ENCODE results near the gene NPRL2.

NPRL2 gene

DNA sequence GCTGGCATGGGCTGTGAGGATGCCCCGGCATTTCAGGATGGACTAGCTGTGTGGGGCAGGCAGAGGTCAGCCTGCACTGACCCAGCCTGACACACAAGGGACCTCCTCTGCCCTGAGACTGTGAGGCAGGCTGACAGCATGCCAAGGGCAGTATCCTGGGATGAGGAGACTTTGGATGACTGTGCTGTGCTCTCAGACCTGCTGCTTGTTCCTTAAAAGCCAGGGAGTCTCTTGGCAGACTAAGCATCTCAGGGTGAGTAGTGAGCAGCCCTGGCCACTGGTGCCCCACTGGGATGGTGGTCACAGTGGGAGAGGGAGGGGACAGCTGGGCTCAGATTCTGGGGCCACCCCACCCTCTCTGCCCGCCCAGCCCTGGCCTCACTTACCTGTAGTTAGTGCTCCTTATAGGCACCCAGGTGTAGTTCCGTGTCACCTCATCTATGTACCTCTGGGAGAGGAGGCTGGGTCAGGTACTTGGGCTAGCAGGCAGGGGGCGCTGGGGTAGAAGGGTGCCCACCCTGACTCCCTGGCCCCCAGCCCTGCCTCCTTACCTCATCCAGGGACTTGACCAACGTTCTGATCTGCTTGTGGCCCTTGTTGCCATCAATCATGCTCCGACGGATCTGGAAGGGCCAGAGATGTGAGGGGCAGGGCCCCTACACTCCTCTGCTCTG lies 24.8 kb upstream of the NPRL2 start:
- H2AFZ ChIP-seq (ENCODE audit: low read length): no peak overlapping the region
- DNase-seq: no peak
- no peaks in the 10 kb centered on the region for H3K9me3 ChIP-seq (replicated peaks; ENCODE audit: insufficient read depth, low read length)
- H3K9ac ChIP-seq (ENCODE audit: low read length): no peak overlapping the region
- H3K27ac ChIP-seq (ENCODE audit: low read length): no peak overlapping the region
- H3K4me1 ChIP-seq (ENCODE audit: low read length): peaks cover 3% of the 10 kb centered on the region
- peaks cover 42% of the 10 kb centered on the region for H3K27me3 ChIP-seq (replicated peaks; ENCODE audit: insufficient read depth, low read length)
- no peaks in the 10 kb centered on the region for H3K79me2 ChIP-seq (ENCODE audit: low read length)
- no peak overlapping the region for H3K4me3 ChIP-seq (ENCODE audit: low read length)
- no peaks in the 10 kb centered on the region for H3K9me2 ChIP-seq (replicated peaks; ENCODE audit: insufficient read depth, low read length)
- no peaks in the 10 kb centered on the region for H4K20me1 ChIP-seq (ENCODE audit: insufficient read depth, low read length)
- TF ChIP-seq, protein P1, sequence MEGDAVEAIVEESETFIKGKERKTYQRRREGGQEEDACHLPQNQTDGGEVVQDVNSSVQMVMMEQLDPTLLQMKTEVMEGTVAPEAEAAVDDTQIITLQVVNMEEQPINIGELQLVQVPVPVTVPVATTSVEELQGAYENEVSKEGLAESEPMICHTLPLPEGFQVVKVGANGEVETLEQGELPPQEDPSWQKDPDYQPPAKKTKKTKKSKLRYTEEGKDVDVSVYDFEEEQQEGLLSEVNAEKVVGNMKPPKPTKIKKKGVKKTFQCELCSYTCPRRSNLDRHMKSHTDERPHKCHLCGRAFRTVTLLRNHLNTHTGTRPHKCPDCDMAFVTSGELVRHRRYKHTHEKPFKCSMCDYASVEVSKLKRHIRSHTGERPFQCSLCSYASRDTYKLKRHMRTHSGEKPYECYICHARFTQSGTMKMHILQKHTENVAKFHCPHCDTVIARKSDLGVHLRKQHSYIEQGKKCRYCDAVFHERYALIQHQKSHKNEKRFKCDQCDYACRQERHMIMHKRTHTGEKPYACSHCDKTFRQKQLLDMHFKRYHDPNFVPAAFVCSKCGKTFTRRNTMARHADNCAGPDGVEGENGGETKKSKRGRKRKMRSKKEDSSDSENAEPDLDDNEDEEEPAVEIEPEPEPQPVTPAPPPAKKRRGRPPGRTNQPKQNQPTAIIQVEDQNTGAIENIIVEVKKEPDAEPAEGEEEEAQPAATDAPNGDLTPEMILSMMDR (IDR thresholded peaks at IDR 0.05; ENCODE audit: low read length): no peak
- TF ChIP-seq EZH2phosphoT487 (IDR thresholded peaks at IDR 0.05; ENCODE audit: low read length): no peak
- TF ChIP-seq EZH2 (optimal IDR thresholded peaks at IDR 0.05; ENCODE audit: low read depth, low read length): no peak
- H3K4me2 ChIP-seq (ENCODE audit: low read depth, low read length): no peak overlapping the region
- no peaks in the 10 kb centered on the region for H3F3A ChIP-seq (ENCODE audit: insufficient read depth, low read length)
- no peaks in the 10 kb centered on the region for H3K36me3 ChIP-seq (replicated peaks; ENCODE audit: insufficient read depth, low read length)

DNA sequence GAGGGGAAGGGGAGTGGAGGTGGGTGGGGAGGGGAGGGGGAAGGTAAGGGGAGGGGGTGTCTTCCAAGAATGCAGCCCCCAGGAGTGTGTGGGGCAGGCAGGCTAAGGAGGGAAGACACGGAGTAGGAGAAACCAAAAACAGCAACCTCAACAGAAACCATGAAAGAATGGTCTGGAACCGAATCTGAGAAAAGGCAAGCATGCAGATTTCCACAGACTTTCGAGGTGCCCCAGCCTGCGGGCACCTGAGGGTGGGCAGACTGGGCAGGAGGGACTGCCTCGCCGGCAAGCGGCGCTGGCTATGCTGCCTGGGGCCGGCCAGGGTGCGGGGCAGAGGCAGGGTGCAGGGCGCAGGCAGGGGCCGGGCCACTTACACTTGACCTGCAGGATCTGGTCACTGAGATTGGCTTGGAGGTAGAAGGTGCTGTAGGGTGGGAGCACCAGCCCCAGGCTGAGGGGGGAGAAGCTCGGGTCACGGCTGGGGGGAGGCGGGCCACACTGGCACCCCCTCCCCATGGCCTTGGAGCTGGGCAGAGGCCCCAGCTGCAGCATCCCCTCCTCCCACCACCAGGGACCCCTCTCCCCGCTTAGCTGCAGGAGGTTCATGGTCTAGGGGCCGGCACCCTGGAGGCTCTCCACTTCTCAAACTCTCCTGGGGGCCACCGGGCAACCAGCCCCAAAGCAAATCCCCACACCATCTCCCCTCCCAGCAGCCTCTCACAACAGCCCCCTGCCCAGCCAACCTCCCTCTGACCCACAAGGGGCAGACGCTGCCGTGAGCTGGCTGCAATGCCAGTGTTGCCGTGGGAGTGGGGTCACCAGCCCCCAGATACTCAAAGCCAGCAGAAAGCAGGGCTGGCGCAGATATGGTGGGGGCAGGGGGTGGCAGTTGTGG lies 24.0 kb upstream of the NPRL2 start:
- Histone ChIP-seq H4K20me1 (ENCODE audit: insufficient read depth, low read length) (no peaks in the 10 kb centered on the region), H3K79me2 (ENCODE audit: low read length) (no peaks in the 10 kb centered on the region), H3K4me3 (ENCODE audit: low read length) (no peak overlapping the region), H3K27me3 (replicated peaks; ENCODE audit: insufficient read depth, low read length) (peaks cover 41% of the 10 kb centered on the region), H3K4me1 (ENCODE audit: low read length) (peaks cover 3% of the 10 kb centered on the region), H3K27ac (ENCODE audit: low read length) (no peak overlapping the region), H3K36me3 (replicated peaks; ENCODE audit: insufficient read depth, low read length) (no peaks in the 10 kb centered on the region), H2AFZ (ENCODE audit: low read length) (no peak overlapping the region), H3F3A (ENCODE audit: insufficient read depth, low read length) (no peaks in the 10 kb centered on the region), H3K4me2 (ENCODE audit: low read depth, low read length) (peak overlapping the region; percentile 51; the same call in 1 of the 2 replicates), H3K9ac (ENCODE audit: low read length) (no peak overlapping the region), H3K9me3 (replicated peaks; ENCODE audit: insufficient read depth, low read length) (no peaks in the 10 kb centered on the region), H3K9me2 (replicated peaks; ENCODE audit: insufficient read depth, low read length) (no peaks in the 10 kb centered on the region)
- DNase-seq: peak; percentile 64
- no peak for TF ChIP-seq EZH2 (optimal IDR thresholded peaks at IDR 0.05; ENCODE audit: low read depth, low read length)
- TF ChIP-seq, protein P1 (IDR thresholded peaks at IDR 0.05; ENCODE audit: low read length): no peak; the same call in 1 of the 2 replicates

DNA sequence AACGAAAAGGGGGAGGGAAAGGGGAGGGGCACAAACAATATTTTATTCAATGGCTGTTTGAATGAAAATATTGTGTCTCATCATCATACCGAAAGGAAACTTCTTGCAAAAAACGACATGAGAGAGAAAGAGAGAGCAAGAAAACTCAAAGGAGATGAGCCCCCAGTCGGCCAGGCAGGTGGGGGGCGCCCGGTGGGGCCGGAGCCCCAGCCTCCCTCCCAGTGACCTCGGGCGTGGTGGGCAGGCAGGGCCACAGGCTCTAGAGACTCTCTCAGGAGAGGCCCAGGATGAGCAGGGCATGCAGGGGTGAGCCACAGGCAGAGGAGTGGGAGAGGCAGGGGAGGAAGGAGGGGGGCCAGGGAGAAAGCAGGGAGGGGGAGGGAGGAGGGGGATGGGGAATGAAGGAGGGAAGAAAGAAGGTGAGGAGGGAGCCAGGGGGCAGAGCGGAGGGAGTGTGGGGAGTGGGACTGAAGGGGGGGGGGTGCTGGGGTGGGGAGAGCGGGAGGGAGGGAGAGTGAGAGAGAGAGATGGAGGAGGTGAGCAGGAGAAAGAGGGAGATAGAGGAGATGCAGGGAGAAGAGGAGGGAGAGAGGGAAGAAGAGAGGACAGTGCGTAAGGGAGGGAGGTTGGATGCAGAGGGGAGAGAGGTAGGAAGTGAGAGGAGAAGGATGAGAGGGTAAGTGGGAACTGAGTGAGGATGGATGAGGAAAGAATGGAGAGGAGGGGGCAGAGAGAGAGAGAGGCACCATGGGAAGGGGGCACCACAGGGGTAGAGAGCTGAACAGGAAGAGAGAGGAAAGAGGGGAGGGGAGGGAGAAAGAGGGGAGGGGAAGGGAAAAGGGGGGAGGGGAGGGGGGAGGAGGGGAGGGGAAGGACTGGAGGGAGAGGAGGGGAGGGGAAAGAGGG lies 22.8 kb upstream of the NPRL2 start:
- Histone ChIP-seq H3K27ac (ENCODE audit: low read length) (no peak overlapping the region), H2AFZ (ENCODE audit: low read length) (no peak overlapping the region), H3K27me3 (replicated peaks; ENCODE audit: insufficient read depth, low read length) (peaks cover 43% of the 10 kb centered on the region), H3K9ac (ENCODE audit: low read length) (no peak overlapping the region), H4K20me1 (ENCODE audit: insufficient read depth, low read length) (no peaks in the 10 kb centered on the region), H3F3A (ENCODE audit: insufficient read depth, low read length) (no peaks in the 10 kb centered on the region), H3K4me2 (ENCODE audit: low read depth, low read length) (no peak overlapping the region), H3K79me2 (ENCODE audit: low read length) (no peaks in the 10 kb centered on the region), H3K9me3 (replicated peaks; ENCODE audit: insufficient read depth, low read length) (no peaks in the 10 kb centered on the region), H3K36me3 (replicated peaks; ENCODE audit: insufficient read depth, low read length) (no peaks in the 10 kb centered on the region), H3K9me2 (replicated peaks; ENCODE audit: insufficient read depth, low read length) (no peaks in the 10 kb centered on the region), H3K4me1 (ENCODE audit: low read length) (peaks cover 3% of the 10 kb centered on the region), H3K4me3 (ENCODE audit: low read length) (no peak overlapping the region)
- no peak for DNase-seq
- TF ChIP-seq EZH2phosphoT487 (IDR thresholded peaks at IDR 0.05; ENCODE audit: low read length) (no peak), EZH2 (optimal IDR thresholded peaks at IDR 0.05; ENCODE audit: low read depth, low read length) (no peak)
- TF ChIP-seq, protein P1 (IDR thresholded peaks at IDR 0.05; ENCODE audit: low read length): no peak

All from MM.1S (cell line).